ENCODE results near the gene PKD2L1.

The PKD2L1 gene

DNA sequence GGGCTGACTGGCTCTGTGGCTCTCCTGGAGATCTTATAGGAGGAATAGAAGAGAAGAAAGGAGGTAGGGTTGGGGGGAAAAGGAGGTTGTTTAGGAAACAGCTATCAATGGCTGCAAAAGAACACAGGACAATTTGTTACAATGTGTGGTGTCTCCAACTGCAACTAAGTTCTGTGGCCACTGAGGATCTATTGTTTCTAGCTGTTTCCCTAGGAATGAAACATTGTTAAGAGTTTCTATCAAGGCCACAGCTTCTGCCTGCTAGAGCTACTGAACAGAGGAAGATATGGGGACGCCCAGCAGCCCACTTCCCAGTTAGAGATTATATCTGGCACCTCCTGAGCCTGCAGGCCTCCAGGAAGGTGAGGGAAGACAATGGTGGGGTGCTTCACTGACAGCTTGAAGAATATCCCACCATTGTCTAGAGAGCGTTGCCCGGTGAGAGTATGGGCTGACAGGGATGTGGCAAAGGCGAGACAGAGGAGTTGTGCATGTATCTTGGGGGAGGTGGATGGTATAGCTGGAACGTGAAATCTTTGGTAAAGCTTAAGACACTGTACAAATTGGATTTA lies 21.0 kb upstream of the PKD2L1 start:
- H3K27me3 ChIP-seq (ENCODE audit: insufficient read depth, low read length): no peaks in the 10 kb centered on the region
- H3K4me3 ChIP-seq (ENCODE audit: low read length): peak overlapping the region; percentile 98; the same call in 1 of the 2 replicates
- H3K4me1 ChIP-seq (ENCODE audit: insufficient read depth, low read length): peaks cover 28% of the 10 kb centered on the region
- no peaks in the 10 kb centered on the region for H3K9me3 ChIP-seq (ENCODE audit: insufficient read depth, low read depth, low read length)
- H3K27ac ChIP-seq (ENCODE audit: low read length): no peak overlapping the region
- peaks cover 85% of the 10 kb centered on the region for H3K36me3 ChIP-seq (ENCODE audit: insufficient read depth, low read depth, low read length)
- peak overlapping the region; percentile 98; the same call in 1 of the 2 replicates for H3K9ac ChIP-seq (ENCODE audit: low read depth, low read length)

DNA sequence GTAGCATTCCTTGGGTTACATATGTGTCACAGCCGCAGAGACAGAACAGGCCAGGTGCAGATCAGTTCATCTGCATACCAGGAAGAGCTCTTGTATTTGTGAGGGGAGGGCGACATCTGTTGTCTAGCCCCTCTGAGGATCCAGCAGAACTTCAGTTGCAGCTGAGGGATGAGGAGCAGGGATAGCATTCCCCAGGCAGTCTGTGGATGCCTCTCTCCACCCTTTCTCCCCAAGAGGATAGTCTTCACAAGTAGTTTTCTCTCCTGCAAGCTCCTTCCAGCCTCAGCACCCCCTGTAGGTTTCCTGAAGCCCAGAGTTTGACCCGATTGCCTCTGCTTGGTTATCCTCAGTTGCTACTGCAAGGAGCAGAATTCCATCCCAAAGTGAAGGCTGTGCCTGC lies 19.6 kb upstream of the PKD2L1 start:
- no peak overlapping the region for H3K27ac ChIP-seq (ENCODE audit: low read length)
- peak overlapping the region; percentile 98; the same call in 1 of the 2 replicates for H3K9ac ChIP-seq (ENCODE audit: low read depth, low read length)
- H3K36me3 ChIP-seq (ENCODE audit: insufficient read depth, low read depth, low read length): peaks cover 72% of the 10 kb centered on the region
- H3K4me1 ChIP-seq (ENCODE audit: insufficient read depth, low read length): peaks cover 30% of the 10 kb centered on the region
- H3K27me3 ChIP-seq (ENCODE audit: insufficient read depth, low read length): no peaks in the 10 kb centered on the region
- peak overlapping the region; percentile 98 for H3K4me3 ChIP-seq (ENCODE audit: low read length)
- H3K9me3 ChIP-seq (ENCODE audit: insufficient read depth, low read depth, low read length): no peaks in the 10 kb centered on the region

DNA sequence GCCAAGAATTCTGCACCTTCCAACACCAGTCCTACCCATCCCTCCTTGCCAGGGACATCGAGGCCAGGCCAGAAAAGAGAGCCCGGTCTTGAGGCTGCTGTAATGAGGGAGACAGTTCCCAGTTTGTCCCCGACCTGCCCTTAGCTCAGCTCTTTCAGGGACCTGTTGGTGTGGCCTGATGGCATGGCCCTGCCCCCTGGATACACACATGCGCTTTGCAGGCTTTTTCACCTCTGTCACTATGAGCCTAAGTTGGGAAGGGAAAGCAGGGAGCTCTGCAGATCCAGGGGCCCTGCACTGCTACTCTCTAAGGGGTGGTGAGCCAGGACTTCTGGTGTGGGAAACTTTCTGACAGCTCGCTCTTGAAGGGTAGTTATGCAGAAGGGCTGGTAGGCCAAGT lies 19.1 kb upstream of the PKD2L1 start:
- Histone ChIP-seq H3K9ac (ENCODE audit: low read depth, low read length) (peak overlapping the region; percentile 98; the same call in 1 of the 2 replicates), H3K27me3 (ENCODE audit: insufficient read depth, low read length) (no peaks in the 10 kb centered on the region), H3K9me3 (ENCODE audit: insufficient read depth, low read depth, low read length) (no peaks in the 10 kb centered on the region), H3K27ac (ENCODE audit: low read length) (no peak overlapping the region), H3K4me1 (ENCODE audit: insufficient read depth, low read length) (peaks cover 30% of the 10 kb centered on the region), H3K4me3 (ENCODE audit: low read length) (peak overlapping the region; percentile 98), H3K36me3 (ENCODE audit: insufficient read depth, low read depth, low read length) (peaks cover 66% of the 10 kb centered on the region)

DNA sequence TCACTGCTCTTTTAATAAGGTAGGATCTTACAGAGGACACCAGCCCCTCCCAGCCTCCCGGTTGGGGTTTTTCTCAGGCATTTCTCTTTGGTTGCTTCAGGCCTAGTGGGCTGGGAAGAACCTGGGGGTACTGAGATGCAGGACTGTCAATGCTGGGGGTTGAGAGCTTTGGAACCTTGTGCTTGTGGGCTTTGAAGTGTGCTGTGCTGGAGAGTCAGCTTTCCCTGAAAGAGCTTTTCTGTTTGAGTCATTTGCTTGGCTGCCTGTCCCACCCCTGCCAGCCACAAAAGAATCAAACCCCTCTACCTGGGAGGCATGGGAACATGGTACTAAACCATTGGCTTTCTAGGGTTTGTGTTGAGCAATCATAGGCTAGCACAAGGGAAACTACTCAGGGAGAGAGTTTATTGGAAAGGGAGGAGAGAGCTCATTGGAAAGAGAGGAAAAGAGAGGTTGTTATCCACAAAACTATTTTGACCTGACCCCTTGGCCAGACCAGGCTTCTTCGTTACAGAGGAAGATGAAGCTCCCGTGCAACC lies 18.4 kb upstream of the PKD2L1 start:
- H3K4me1 ChIP-seq (ENCODE audit: insufficient read depth, low read length): peaks cover 30% of the 10 kb centered on the region
- peak overlapping the region; percentile 98 for H3K4me3 ChIP-seq (ENCODE audit: low read length)
- peaks cover 60% of the 10 kb centered on the region for H3K36me3 ChIP-seq (ENCODE audit: insufficient read depth, low read depth, low read length)
- no peaks in the 10 kb centered on the region for H3K9me3 ChIP-seq (ENCODE audit: insufficient read depth, low read depth, low read length)
- H3K27ac ChIP-seq (ENCODE audit: low read length): no peak overlapping the region
- peak overlapping the region; percentile 98; the same call in 1 of the 2 replicates for H3K9ac ChIP-seq (ENCODE audit: low read depth, low read length)
- no peaks in the 10 kb centered on the region for H3K27me3 ChIP-seq (ENCODE audit: insufficient read depth, low read length)

DNA sequence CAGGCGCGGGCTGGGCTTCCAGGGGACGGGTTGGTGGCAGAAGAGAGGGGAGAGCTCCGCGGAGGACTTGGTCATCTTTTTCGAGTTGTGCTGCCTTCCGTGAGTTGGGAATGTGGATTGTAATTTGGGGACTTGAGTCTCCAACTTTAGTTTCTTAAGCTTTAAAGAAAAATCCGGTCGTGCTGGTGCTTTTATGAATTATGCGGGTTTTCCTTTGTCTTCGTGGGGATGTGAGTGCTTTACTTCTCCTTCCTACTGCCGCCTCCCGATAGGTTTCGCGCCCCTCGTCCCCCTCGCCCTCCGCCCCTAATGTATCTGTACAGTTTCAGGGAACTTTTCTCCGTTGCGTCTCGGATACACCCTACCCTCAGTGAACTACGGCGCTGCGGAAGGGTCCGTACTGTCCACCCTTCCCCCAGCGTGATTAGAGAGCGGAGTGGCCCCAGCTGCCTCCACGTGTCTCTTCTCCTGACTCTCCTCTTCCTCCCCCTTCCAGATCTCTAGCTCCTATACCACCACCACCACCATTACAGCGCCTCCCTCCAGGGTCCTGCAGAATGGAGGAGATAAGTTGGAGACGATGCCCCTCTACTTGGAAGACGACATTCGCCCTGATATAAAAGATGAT lies 17.7 kb upstream of the PKD2L1 start:
- Histone ChIP-seq H3K27me3 (ENCODE audit: insufficient read depth, low read length) (no peaks in the 10 kb centered on the region), H3K9ac (ENCODE audit: low read depth, low read length) (peak overlapping the region; percentile 98), H3K4me3 (ENCODE audit: low read length) (peak overlapping the region; percentile 98), H3K36me3 (ENCODE audit: insufficient read depth, low read depth, low read length) (peaks cover 52% of the 10 kb centered on the region), H3K9me3 (ENCODE audit: insufficient read depth, low read depth, low read length) (no peaks in the 10 kb centered on the region), H3K27ac (ENCODE audit: low read length) (peak overlapping the region; percentile 92), H3K4me1 (ENCODE audit: insufficient read depth, low read length) (peaks cover 30% of the 10 kb centered on the region)

DNA sequence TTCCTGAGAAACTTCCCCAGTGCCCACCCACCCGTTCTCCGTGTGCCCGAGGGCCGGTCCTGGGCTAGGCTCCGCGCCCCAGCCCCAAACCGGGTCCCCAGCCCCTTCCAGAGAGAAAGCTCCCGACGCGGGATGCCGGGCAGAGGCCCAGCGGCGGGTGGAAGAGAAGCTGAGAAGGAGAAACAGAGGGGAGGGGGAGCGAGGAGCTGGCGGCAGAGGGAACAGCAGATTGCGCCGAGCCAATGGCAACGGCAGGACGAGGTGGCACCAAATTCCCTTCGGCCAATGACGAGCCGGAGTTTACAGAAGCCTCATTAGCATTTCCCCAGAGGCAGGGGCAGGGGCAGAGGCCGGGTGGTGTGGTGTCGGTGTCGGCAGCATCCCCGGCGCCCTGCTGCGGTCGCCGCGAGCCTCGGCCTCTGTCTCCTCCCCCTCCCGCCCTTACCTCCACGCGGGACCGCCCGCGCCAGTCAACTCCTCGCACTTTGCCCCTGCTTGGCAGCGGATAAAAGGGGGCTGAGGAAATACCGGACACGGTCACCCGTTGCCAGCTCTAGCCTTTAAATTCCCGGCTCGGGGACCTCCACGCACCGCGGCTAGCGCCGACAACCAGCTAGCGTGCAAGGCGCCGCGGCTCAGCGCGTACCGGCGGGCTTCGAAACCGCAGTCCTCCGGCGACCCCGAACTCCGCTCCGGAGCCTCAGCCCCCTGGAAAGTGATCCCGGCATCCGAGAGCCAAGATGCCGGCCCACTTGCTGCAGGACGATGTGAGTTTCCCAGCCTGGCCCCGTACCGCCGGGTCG lies 16.9 kb upstream of the PKD2L1 start, which contains the start of gene SCD:
Gene SCD, plus strand, starts transcription at position 469 of the 803 bp plus-strand sequence. Its CDS starts 272 bp downstream, at position 741.
- Histone ChIP-seq H3K27me3 (ENCODE audit: insufficient read depth, low read length) (no peaks in the 10 kb centered on the region), H3K4me1 (ENCODE audit: insufficient read depth, low read length) (peaks cover 30% of the 10 kb centered on the region), H3K4me3 (ENCODE audit: low read length) (peak within 1 kb of the TSS; percentile 98), H3K27ac (ENCODE audit: low read length) (peak within 1 kb of the TSS; percentile 92), H3K9ac (ENCODE audit: low read depth, low read length) (peak within 1 kb of the TSS; percentile 98), H3K9me3 (ENCODE audit: insufficient read depth, low read depth, low read length) (no peaks in the 10 kb centered on the region), H3K36me3 (ENCODE audit: insufficient read depth, low read depth, low read length) (peaks cover 45% of the 10 kb centered on the region)

DNA sequence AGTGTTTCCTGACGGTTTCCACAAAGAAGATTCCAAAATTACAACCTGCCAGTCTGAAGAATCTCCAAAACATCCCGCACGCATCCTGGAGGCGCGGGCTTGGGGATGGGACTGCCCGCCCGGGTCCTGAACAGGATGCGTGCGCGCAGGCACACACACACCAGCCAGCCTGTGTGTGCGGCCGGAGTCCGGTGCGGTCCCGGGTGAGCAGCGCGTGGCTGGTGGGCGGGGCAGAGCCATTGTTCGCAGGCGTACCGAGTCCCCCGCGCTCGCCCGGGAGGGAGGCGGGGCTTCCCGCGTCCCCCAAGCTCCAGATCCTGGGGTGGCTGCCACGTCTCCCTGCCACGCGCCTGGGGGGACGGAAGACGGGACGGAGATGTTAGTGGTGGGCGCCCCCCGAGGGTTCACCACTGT lies 16.3 kb upstream of the PKD2L1 start:
- H3K4me1 ChIP-seq (ENCODE audit: insufficient read depth, low read length): peaks cover 30% of the 10 kb centered on the region
- no peaks in the 10 kb centered on the region for H3K27me3 ChIP-seq (ENCODE audit: insufficient read depth, low read length)
- H3K9me3 ChIP-seq (ENCODE audit: insufficient read depth, low read depth, low read length): no peaks in the 10 kb centered on the region
- H3K4me3 ChIP-seq (ENCODE audit: low read length): peak overlapping the region; percentile 98
- peaks cover 39% of the 10 kb centered on the region for H3K36me3 ChIP-seq (ENCODE audit: insufficient read depth, low read depth, low read length)
- H3K27ac ChIP-seq (ENCODE audit: low read length): peak overlapping the region; percentile 28
- peak overlapping the region; percentile 98; the same call in 1 of the 2 replicates for H3K9ac ChIP-seq (ENCODE audit: low read depth, low read length)

DNA sequence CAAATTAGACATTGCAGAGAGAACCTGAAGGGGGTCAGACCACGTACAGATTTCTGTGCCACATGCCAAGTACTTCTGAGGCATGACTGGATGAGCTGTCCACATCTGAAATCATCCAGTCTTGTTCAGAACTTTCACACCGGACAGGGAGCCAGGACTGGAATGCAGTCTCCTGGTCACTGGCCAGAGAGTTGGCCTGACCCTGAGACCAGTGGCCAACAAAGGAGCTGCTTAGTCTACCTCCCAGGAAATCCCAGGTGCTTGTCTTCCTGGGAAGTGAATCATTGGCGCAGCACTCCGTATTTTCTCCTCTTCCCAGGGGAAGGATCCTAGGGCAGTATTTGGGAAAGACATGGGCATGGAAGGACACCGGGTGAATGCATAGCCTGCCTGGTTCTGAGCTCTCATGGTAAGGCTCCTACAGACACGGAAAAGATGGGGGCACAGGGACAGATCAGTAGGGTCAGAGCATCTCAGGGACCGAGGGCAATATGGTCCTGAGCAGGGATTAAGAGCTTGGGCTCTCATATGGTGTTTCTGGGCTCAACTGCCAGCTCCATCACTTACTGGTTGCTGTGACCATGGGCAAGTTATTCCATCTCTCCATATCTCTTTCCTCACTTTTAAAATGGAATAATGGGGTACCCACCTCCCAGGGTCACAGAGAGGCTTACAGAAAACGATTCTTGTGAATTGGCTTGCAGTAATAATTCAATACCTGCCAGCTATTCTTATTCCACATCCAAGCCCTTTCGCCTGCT lies 15.7 kb upstream of the PKD2L1 start:
- Histone ChIP-seq H3K9ac (ENCODE audit: low read depth, low read length) (peak overlapping the region; percentile 98; the same call in 1 of the 2 replicates), H3K4me3 (ENCODE audit: low read length) (peak overlapping the region; percentile 98), H3K9me3 (ENCODE audit: insufficient read depth, low read depth, low read length) (no peaks in the 10 kb centered on the region), H3K36me3 (ENCODE audit: insufficient read depth, low read depth, low read length) (peaks cover 33% of the 10 kb centered on the region), H3K27ac (ENCODE audit: low read length) (peak overlapping the region; percentile 28), H3K4me1 (ENCODE audit: insufficient read depth, low read length) (peaks cover 26% of the 10 kb centered on the region), H3K27me3 (ENCODE audit: insufficient read depth, low read length) (no peaks in the 10 kb centered on the region)

DNA sequence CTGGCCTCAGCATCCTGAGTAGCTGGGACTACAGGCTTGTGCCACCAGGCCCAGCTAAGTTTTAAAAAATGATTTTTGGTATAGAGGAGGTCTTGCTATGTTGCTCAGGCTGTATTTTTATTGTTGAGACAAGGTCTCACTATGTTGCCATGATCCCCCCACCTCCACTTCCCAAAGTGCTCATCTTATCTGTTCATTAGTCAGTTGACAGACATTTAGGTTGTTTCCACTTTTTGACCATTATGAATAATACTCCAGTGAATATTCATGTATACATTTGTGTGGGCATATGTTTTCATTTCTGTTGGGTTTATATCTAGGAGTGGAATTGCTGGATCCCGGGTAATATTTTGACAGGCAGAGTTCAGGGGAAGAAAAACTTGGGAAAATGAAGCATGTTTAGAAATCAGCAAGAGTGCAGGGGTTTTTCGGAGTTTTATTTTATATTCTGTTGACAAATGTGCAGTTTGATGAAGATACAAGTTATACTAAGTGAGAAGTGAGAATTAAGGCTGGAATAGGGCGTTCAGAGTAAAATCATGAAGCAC lies 14.3 kb upstream of the PKD2L1 start:
- Histone ChIP-seq H3K36me3 (ENCODE audit: insufficient read depth, low read depth, low read length) (peaks cover 18% of the 10 kb centered on the region), H3K27ac (ENCODE audit: low read length) (no peak overlapping the region), H3K27me3 (ENCODE audit: insufficient read depth, low read length) (no peaks in the 10 kb centered on the region), H3K4me3 (ENCODE audit: low read length) (no peak overlapping the region), H3K4me1 (ENCODE audit: insufficient read depth, low read length) (peaks cover 13% of the 10 kb centered on the region), H3K9me3 (ENCODE audit: insufficient read depth, low read depth, low read length) (no peaks in the 10 kb centered on the region), H3K9ac (ENCODE audit: low read depth, low read length) (no peak overlapping the region)

DNA sequence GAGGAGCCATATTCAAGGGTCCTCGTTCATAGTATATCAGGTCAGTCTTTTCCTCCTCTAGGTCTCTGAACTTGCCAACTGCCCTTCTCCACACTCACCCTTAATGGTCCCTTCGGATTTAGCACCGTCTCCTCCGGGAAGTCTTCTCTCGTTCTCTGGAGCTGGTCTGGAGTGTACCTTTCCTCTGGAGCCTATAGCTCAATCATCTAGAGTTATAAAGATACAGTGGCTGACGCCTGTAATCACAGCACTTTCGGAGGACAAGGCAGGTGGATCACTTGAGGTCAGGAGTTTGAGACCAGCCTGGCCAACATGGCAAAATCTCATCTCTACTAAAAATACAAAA lies 12.6 kb upstream of the PKD2L1 start:
- Histone ChIP-seq H3K27ac (ENCODE audit: low read length) (no peak overlapping the region), H3K27me3 (ENCODE audit: insufficient read depth, low read length) (no peaks in the 10 kb centered on the region), H3K9ac (ENCODE audit: low read depth, low read length) (no peak overlapping the region), H3K9me3 (ENCODE audit: insufficient read depth, low read depth, low read length) (no peaks in the 10 kb centered on the region), H3K4me3 (ENCODE audit: low read length) (no peak overlapping the region), H3K4me1 (ENCODE audit: insufficient read depth, low read length) (peaks cover 7% of the 10 kb centered on the region; the same call in 1 of the 2 replicates), H3K36me3 (ENCODE audit: insufficient read depth, low read depth, low read length) (peaks cover 1% of the 10 kb centered on the region; the same call in 1 of the 2 replicates)

All from iPS-20b (cell line).